K562 (cell line): Measurements from ENCODE around the gene SLC7A4. TPM values are rescaled to one million over a fixed set of nuclear protein-coding genes. Genes with fewer than 3 reads are reported as not detected.

Experiments
- ARID3A ChIP-seq: IDR thresholded peaks from 2 replicates; pipeline ENCODE4 v1.6.1; 2012; ENCODE audit warnings: low read depth, low read length, improper control_type of control experiment, borderline replicate concordance
- ARID3B ChIP-seq: fragments of 250-450 bp; sonication (Bioruptor Pico); IDR thresholded peaks from 2 replicates; pipeline ENCODE4 v1.4.0; 2020; ENCODE audit warnings: borderline replicate concordance
- BCL6 ChIP-seq: fragments of 250-450 bp; sonication (Bioruptor Pico); IDR thresholded peaks from 2 replicates; pipeline ENCODE4 v1.4.0; 2020
- BHLHE40 ChIP-seq: IDR thresholded peaks from 2 replicates; pipeline ENCODE4 v1.6.1; 2011; ENCODE audit warnings: low read length, improper control_type of control experiment
- CHCHD3 ChIP-seq: fragments of 250-450 bp; sonication (Bioruptor Pico); IDR thresholded peaks from 2 replicates; pipeline ENCODE4 v2.1.2; 2022; ENCODE audit warnings: mild to moderate bottlenecking
- GMEB1 ChIP-seq: fragments of 250-450 bp; sonication (Bioruptor Pico); IDR thresholded peaks from 2 replicates; pipeline ENCODE4 v1.4.0; 2020; ENCODE audit warnings: mild to moderate bottlenecking
- HDAC1 ChIP-seq, 2 experiments: fragments of 450-650 bp; IDR thresholded peaks; 2 replicates each; pipeline ENCODE4 v1.6.1; 2016 to 2017; ENCODE audit warnings: inconsistent platforms in 1 of 2, mild to moderate bottlenecking in 1 of 2, moderate library complexity in 1 of 2
- HLTF ChIP-seq: fragments of 450-650 bp; IDR thresholded peaks from 2 replicates; pipeline ENCODE4 v1.6.1; 2016
- HNRNPH1 ChIP-seq: fragments of 200-400 bp; formaldehyde crosslinking; optimal IDR thresholded peaks from 2 replicates; pipeline ENCODE3; 2017; ENCODE audit warnings: low read depth, mild to moderate bottlenecking, low read length, moderate library complexity
- MYNN ChIP-seq, 2 experiments: sonication (generic); formaldehyde crosslinking in 1 of 2; IDR thresholded peaks; 2 replicates each; pipeline versions ENCODE4 v1.5.0 to v1.6.1; 2016 to 2020; ENCODE audit warnings: antibody characterized with exemption in 1 of 2, missing genetic modification reagents in 1 of 2
- PML ChIP-seq: IDR thresholded peaks from 2 replicates; pipeline ENCODE4 v1.6.1; 2012; ENCODE audit warnings: low read length, inconsistent platforms
- RAD21 ChIP-seq, 2 experiments: fragments of 250-450 bp in 1 of 2; fragments of 450-650 bp in 1 of 2; sonication (Bioruptor Pico) in 1 of 2; formaldehyde crosslinking in 1 of 2; IDR thresholded peaks in 1 of 2; conservative IDR thresholded peaks in 1 of 2; 2 replicates each; pipeline versions ENCODE4 v1.4.0 to v1.8.0; 2020 to 2022; ENCODE audit warnings: mild to moderate bottlenecking in 2 of 2, moderate library complexity in 1 of 2
- RBBP5 ChIP-seq: fragments of 200-600 bp; sonication (generic); IDR thresholded peaks from 2 replicates; pipeline ENCODE4 v1.6.1; 2012; ENCODE audit warnings: borderline replicate concordance, mild to moderate bottlenecking, low read length, control low read depth, inconsistent platforms; ENCODE audit not compliant: insufficient read depth, poor library complexity, severe bottlenecking
- REST ChIP-seq, 2 experiments: fragments of 450-650 bp; formaldehyde crosslinking in 1 of 2; IDR thresholded peaks; 2 replicates each; pipeline versions ENCODE4 v1.4.0 to v1.6.1; 2014 to 2020; ENCODE audit warnings: mild to moderate bottlenecking in 2 of 2, borderline replicate concordance in 1 of 2, low read depth in 1 of 2
- polyA plus RNA-seq, 8 experiments: library from polyadenylated mRNA; depleted of rRNA in 4 of 8; stranded (reverse) in 5 of 8; unstranded in 3 of 8; fragments of >200 nt; fragmentation: Nextera tagmentation in 2 of 8; fragmentation: Illumina TruSeq in 1 of 8; extraction: Ambion mirVana in 2 of 8; extraction: Trizol in 1 of 8; gene quantifications; 2 replicates each; pipeline versions ENCODE4 v1.2.1 to v1.2.3, GENCODE V29; 2011 to 2014; ENCODE audit warnings: inconsistent platforms in 1 of 8, missing spikeins in 1 of 8
- total RNA-seq, 7 experiments: library from RNA; depleted of rRNA in 6 of 7; stranded (reverse); fragments of >200 nt in 6 of 7; fragmentation: Illumina TruSeq in 2 of 7; extraction: Trizol in 2 of 7; gene quantifications; 2 replicates each; pipeline versions ENCODE4 v1.2.1 to v1.2.3, GENCODE V29; 2011 to 2021; ENCODE audit warnings: low replicate concordance in 1 of 7

The SLC7A4 gene
- total and polyA plus RNA-seq, 9 of the 15 experiments (the other 6 are each of a cell fraction or from before 2014, with no cell fraction given) = not detected

GRCh38 chr22:21003782-21004181, 28.6 kb downstream of the SLC7A4 start (continued):
- no peak for TF ChIP-seq BCL6
- no peak for TF ChIP-seq HLTF
- no peak for TF ChIP-seq HDAC1 (IDR thresholded peaks at IDR 0.05)
- TF ChIP-seq ARID3B (CRISPR knock-in tag) = 0 out of 2 replicates have a peak, but pooled peaks have one; percentile 53
- TF ChIP-seq ARID3A = no peak
- no peak for TF ChIP-seq CHCHD3
- 0 out of 2 replicates have a peak, but pooled peaks have one; percentile 22 for TF ChIP-seq GMEB1 (CRISPR knock-in tag)
- TF ChIP-seq BHLHE40 = 0 out of 2 replicates have a peak, but pooled peaks have one; percentile 20
- TF ChIP-seq MYNN (IDR thresholded peaks at IDR 0.05) = no peak
- TF ChIP-seq MYNN (CRISPR knock-in tag; IDR thresholded peaks at IDR 0.05) = no peak
- no peak for TF ChIP-seq HNRNPH1
- TF ChIP-seq REST (IDR thresholded peaks at IDR 0.05; ENCODE audit: borderline replicate concordance) = no peak
- TF ChIP-seq REST (CRISPR knock-in tag; IDR thresholded peaks at IDR 0.05; ENCODE audit: low read depth) = no peak
- TF ChIP-seq PML = no peak
- TF ChIP-seq RBBP5 = peak; percentile 29
- TF ChIP-seq RAD21 (CRISPR knock-in tag; conservative IDR thresholded peaks at IDR 0.05 in 1 of 2, IDR thresholded peaks at IDR 0.05 in 1 of 2) = peak in 1 of 2 experiments; percentile 17; a peak in 1 of 4 replicates
